WTC11 (cell line): ENCODE data around the gene DHRS7. TPM values are rescaled to one million over a fixed set of nuclear protein-coding genes. Genes with fewer than 3 reads are reported as not detected.

Experiments used
- ATAC-seq: fragments of 200-7000 bp; cut with Tn5 transposase; 2 replicates; pipeline ENCODE4 v1.10.0; 2021; ENCODE audit warnings: mild to moderate bottlenecking, moderate library complexity
- CTCF ChIA-PET: fragments of 300-600 bp; sonication (Branson Sonifier 250); formaldehyde crosslinking; loops from one replicate; lab custom pipeline; 2021; ENCODE audit warnings: antibody characterized with exemption; lab: Charles Lee
- POLR2A ChIA-PET: fragments of 350-600 bp; sonication (Branson Sonifier 250); formaldehyde crosslinking; loops from one replicate; lab custom pipeline; 2021; ENCODE audit warnings: antibody characterized with exemption; lab: Charles Lee
- DNase-seq: peaks from one replicate; pipeline ENCODE4 v3.0.0; 2021; ENCODE audit warnings: low spot score
- H3K27ac Mint-ChIP-seq: 2 replicates; pipeline ENCODE4 v1.8.0; 2021; ENCODE audit warnings: mixed read lengths
- H3K27me3 Mint-ChIP-seq: 2 replicates; pipeline ENCODE4 v1.8.0; 2021; ENCODE audit warnings: low read depth, mild to moderate bottlenecking, moderate library complexity, mixed read lengths
- H3K36me3 Mint-ChIP-seq: 2 replicates; pipeline ENCODE4 v1.8.0; 2021; ENCODE audit warnings: mixed read lengths
- H3K4me1 Mint-ChIP-seq: 2 replicates; pipeline ENCODE4 v1.8.0; 2022; ENCODE audit warnings: mixed read lengths
- H3K4me3 Mint-ChIP-seq: 2 replicates; pipeline ENCODE4 v1.8.0; 2021; ENCODE audit warnings: mild to moderate bottlenecking, moderate library complexity, mixed read lengths
- H3K9me3 Mint-ChIP-seq: 2 replicates; pipeline ENCODE4 v1.8.0; 2021; ENCODE audit warnings: mixed read lengths
- FOXJ3 ChIP-seq: sonication (generic); formaldehyde crosslinking; IDR thresholded peaks from 2 replicates; pipeline ENCODE4 v1.9.0; 2021; ENCODE audit warnings: missing genetic modification reagents, mild to moderate bottlenecking, borderline replicate concordance
- FOXK1 ChIP-seq: sonication (generic); formaldehyde crosslinking; IDR thresholded peaks from 2 replicates; pipeline ENCODE4 v1.8.0; 2022; ENCODE audit warnings: mild to moderate bottlenecking, moderate library complexity, missing genetic modification reagents
- FOXP1 ChIP-seq: sonication (generic); formaldehyde crosslinking; IDR thresholded peaks from 2 replicates; pipeline ENCODE4 v1.8.0; 2022; ENCODE audit warnings: missing genetic modification reagents, mild to moderate bottlenecking, moderate library complexity, borderline replicate concordance
- HMGA2 ChIP-seq: fragments of 250-450 bp; sonication (Bioruptor Pico); IDR thresholded peaks from 2 replicates; pipeline ENCODE4 v1.4.0; 2021; ENCODE audit warnings: mild to moderate bottlenecking, moderate library complexity
- NFYB ChIP-seq: sonication (generic); formaldehyde crosslinking; conservative IDR thresholded peaks from 2 replicates; pipeline ENCODE4 v1.8.0; 2022; ENCODE audit warnings: low read depth, missing genetic modification reagents
- NR3C1 ChIP-seq: sonication (generic); formaldehyde crosslinking; conservative IDR thresholded peaks from 2 replicates; pipeline ENCODE4 v1.8.1; 2023; ENCODE audit warnings: low read depth, mild to moderate bottlenecking, missing genetic modification reagents
- SOX15 ChIP-seq: fragments of 250-450 bp; sonication (Bioruptor Pico); IDR thresholded peaks from 2 replicates; pipeline ENCODE4 v1.9.0; 2021; ENCODE audit warnings: mild to moderate bottlenecking
- ZNF396 ChIP-seq: fragments of 250-450 bp; sonication (Bioruptor Pico); IDR thresholded peaks from 2 replicates; pipeline ENCODE4 v1.8.0; 2021; ENCODE audit warnings: mild to moderate bottlenecking, moderate library complexity, borderline replicate concordance
- total RNA-seq: library from RNA; stranded (reverse); gene quantifications from 3 replicates; pipeline ENCODE4 v1.2.3, GENCODE V29; 2021
- TF ChIP-seq, protein P1 (sequence below): sonication (generic); formaldehyde crosslinking; IDR thresholded peaks from 2 replicates; pipeline ENCODE4 v1.8.0; 2022; ENCODE audit warnings: missing genetic modification reagents
- TF ChIP-seq, protein P2 (sequence below): fragments of 200-600 bp; IDR thresholded peaks from 2 replicates; pipeline ENCODE4 v1.8.0; 2022; ENCODE audit warnings: antibody characterized with exemption
- TF ChIP-seq, protein P3 (sequence below): sonication (generic); formaldehyde crosslinking; IDR thresholded peaks from 2 replicates; pipeline ENCODE4 v1.8.0; 2022; ENCODE audit warnings: mild to moderate bottlenecking, missing genetic modification reagents

The DHRS7 gene
- total RNA-seq, 1 experiment from 2014 or later = 39.9 TPM

DNA sequence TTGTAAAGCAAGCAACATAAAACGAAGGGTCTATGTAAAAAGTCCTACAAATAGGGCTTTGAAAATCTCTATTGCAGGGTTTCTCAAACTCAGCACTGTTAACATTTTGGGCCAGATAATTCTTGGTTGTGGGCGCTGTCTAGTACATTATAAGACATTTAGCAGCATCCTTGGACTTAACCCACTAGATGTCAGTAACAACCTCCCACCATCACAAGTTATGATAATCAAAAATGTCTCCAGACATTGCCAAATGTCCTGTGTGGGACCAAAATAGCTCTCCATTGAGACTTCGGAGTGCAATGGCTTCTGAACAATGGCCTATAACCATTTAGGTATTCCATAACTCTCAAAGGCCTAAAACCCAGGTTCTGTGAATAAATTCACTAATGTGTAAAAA lies 22.9 kb upstream of the DHRS7 start:
- Mint-ChIP-seq H3K36me3 (no peaks in the 10 kb centered on the region), H3K4me3 (no peak overlapping the region), H3K4me1 (peaks cover 14% of the 10 kb centered on the region), H3K9me3 (no peaks in the 10 kb centered on the region), H3K27me3 (no peaks in the 10 kb centered on the region), H3K27ac (no peak overlapping the region)
- DNase-seq (no peak), ATAC-seq (no peak)
- ChIA-PET CTCF (interaction anchor here (0.6 to 0.8 kb wide), 2 partner anchors 26 to 132 kb away, joined by 3 to 4 read pairs; no protein-coding TSS in a partner anchor), POLR2A (no interaction called here)
- TF ChIP-seq NFYB (CRISPR knock-in tag) = no peak

DNA sequence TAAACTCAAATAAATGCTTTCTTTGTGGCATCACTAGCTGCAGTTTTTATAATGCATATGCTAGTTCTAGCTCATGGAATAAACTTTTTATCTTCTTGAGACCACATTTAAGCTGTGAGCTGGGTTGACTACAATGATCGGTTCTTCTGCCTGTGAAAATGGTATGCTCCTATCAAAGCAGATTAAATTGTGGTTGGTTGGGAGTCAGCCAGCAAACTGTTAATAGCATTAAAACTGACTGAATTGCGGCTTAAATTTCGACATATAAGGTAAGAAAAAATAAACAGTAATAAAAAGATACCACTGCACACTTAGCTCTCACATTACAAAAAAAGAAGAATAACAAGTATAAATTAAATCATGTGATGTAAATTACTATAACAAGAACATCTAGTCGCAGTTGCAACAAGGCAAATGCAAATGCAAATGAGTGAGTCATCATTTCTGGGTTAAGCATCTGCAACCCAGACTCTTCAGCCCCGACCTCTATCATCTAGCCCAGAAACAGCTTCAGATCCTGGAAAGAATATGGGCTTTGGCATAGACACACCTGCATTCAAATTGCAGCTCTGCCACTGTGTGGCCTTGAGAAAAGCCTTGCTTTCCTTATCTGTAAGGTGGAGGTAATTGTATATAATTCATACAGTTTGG lies 19.8 kb upstream of the DHRS7 start:
- H3K36me3 Mint-ChIP-seq = no peaks in the 10 kb centered on the region
- TF ChIP-seq ZNF396 = no peak
- TF ChIP-seq, protein P1, sequence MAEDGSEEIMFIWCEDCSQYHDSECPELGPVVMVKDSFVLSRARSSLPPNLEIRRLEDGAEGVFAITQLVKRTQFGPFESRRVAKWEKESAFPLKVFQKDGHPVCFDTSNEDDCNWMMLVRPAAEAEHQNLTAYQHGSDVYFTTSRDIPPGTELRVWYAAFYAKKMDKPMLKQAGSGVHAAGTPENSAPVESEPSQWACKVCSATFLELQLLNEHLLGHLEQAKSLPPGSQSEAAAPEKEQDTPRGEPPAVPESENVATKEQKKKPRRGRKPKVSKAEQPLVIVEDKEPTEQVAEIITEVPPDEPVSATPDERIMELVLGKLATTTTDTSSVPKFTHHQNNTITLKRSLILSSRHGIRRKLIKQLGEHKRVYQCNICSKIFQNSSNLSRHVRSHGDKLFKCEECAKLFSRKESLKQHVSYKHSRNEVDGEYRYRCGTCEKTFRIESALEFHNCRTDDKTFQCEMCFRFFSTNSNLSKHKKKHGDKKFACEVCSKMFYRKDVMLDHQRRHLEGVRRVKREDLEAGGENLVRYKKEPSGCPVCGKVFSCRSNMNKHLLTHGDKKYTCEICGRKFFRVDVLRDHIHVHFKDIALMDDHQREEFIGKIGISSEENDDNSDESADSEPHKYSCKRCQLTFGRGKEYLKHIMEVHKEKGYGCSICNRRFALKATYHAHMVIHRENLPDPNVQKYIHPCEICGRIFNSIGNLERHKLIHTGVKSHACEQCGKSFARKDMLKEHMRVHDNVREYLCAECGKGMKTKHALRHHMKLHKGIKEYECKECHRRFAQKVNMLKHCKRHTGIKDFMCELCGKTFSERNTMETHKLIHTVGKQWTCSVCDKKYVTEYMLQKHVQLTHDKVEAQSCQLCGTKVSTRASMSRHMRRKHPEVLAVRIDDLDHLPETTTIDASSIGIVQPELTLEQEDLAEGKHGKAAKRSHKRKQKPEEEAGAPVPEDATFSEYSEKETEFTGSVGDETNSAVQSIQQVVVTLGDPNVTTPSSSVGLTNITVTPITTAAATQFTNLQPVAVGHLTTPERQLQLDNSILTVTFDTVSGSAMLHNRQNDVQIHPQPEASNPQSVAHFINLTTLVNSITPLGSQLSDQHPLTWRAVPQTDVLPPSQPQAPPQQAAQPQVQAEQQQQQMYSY (CRISPR knock-in tag) = no peak
- TF ChIP-seq FOXK1 = no peak
- no peak for TF ChIP-seq SOX15 (CRISPR knock-in tag)
- no peak for TF ChIP-seq FOXP1 (CRISPR knock-in tag)
- TF ChIP-seq, all 79 proteins: peak for 0
- POLR2A ChIA-PET = no interaction called here
- ATAC-seq (no peak), DNase-seq (no peak)
- peaks cover 14% of the 10 kb centered on the region for H3K4me1 Mint-ChIP-seq
- H3K4me3 Mint-ChIP-seq = no peak overlapping the region
- CTCF ChIA-PET = interaction anchor here (0.9 to 4.4 kb wide), 12 partner anchors 10 to 678 kb away, joined by 3 to 28 read pairs (median 6); partner anchors contain the start of gene DHRS7
- no peaks in the 10 kb centered on the region for H3K9me3 Mint-ChIP-seq
- H3K27me3 Mint-ChIP-seq = no peaks in the 10 kb centered on the region
- no peak overlapping the region for H3K27ac Mint-ChIP-seq

DNA sequence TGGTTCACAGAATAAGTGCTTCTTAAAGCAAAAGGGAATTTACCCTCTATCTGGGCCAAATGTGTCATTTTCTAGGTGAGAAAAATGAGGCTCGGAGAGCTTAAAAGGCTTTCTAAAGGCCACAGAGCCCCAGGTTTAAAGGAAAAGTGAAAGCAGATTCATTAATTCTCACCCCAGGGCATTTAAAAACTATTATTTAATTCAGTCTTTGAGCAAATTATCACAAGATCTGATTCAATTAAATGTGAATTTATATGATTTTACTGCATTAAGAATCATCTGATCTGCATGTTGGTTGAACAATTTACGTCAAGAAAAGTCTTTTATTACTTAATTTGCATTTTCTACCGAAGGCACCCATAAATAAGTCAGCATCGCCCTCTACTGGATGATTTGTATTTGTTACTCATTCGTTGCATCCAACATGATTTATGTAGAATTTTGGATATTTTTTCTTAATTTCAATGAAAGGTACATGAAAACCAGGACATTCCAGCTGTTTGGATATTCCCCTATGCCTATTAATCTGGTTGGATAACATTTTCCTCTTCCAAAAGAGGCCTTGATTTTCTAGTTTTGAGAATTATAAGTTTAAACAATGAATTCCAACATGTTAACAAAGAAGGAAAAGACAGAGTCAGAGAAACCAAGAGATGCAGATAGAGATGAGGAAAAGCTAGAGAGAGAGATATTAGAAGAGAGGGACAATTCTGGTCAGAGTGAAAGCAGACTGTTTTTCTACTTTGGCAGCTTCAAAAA lies 19.1 kb upstream of the DHRS7 start:
- H3K27ac Mint-ChIP-seq = no peak overlapping the region
- DNase-seq = no peak
- TF ChIP-seq, protein P2, sequence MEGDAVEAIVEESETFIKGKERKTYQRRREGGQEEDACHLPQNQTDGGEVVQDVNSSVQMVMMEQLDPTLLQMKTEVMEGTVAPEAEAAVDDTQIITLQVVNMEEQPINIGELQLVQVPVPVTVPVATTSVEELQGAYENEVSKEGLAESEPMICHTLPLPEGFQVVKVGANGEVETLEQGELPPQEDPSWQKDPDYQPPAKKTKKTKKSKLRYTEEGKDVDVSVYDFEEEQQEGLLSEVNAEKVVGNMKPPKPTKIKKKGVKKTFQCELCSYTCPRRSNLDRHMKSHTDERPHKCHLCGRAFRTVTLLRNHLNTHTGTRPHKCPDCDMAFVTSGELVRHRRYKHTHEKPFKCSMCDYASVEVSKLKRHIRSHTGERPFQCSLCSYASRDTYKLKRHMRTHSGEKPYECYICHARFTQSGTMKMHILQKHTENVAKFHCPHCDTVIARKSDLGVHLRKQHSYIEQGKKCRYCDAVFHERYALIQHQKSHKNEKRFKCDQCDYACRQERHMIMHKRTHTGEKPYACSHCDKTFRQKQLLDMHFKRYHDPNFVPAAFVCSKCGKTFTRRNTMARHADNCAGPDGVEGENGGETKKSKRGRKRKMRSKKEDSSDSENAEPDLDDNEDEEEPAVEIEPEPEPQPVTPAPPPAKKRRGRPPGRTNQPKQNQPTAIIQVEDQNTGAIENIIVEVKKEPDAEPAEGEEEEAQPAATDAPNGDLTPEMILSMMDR = peak; percentile 50
- no peak for TF ChIP-seq NR3C1 (CRISPR knock-in tag)
- no peaks in the 10 kb centered on the region for H3K36me3 Mint-ChIP-seq
- H3K4me1 Mint-ChIP-seq = peaks cover 14% of the 10 kb centered on the region
- H3K9me3 Mint-ChIP-seq = no peaks in the 10 kb centered on the region
- H3K4me3 Mint-ChIP-seq = peak overlapping the region; percentile 44
- ChIA-PET CTCF (interaction anchor here (0.6 to 4.4 kb wide), 21 partner anchors 10 to 677 kb away, joined by 3 to 28 read pairs (median 4); partner anchors contain the start of genes CCDC175 and DHRS7), POLR2A (no interaction called here)
- no peaks in the 10 kb centered on the region for H3K27me3 Mint-ChIP-seq
- no peak for ATAC-seq

DNA sequence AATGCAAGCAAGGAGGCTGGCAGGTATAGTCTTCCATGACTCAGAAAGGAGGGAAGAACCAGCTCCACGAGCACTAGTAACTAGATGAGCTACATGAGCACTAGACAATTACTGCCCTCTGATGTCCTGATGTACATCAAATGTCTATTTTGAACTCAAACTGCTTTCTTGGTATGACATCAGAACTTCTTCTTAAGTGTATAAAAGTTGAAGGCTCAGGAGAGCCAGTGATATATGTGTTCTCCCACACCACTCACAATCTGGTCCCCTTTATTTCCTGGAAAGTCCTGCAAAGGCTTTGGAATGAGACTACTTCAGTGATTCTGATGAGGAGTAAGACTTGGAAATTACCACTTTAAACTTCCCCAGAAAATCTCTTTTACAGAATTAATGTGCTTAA lies 18.5 kb upstream of the DHRS7 start:
- Mint-ChIP-seq H3K4me1 (peaks cover 14% of the 10 kb centered on the region), H3K4me3 (peak overlapping the region; percentile 24; the same call in 1 of the 2 replicates), H3K27me3 (no peaks in the 10 kb centered on the region), H3K27ac (no peak overlapping the region), H3K9me3 (peaks cover 4% of the 10 kb centered on the region; the same call in 1 of the 2 replicates)
- POLR2A ChIA-PET = no interaction called here
- ATAC-seq (no peak), DNase-seq (no peak)
- TF ChIP-seq, protein P3, sequence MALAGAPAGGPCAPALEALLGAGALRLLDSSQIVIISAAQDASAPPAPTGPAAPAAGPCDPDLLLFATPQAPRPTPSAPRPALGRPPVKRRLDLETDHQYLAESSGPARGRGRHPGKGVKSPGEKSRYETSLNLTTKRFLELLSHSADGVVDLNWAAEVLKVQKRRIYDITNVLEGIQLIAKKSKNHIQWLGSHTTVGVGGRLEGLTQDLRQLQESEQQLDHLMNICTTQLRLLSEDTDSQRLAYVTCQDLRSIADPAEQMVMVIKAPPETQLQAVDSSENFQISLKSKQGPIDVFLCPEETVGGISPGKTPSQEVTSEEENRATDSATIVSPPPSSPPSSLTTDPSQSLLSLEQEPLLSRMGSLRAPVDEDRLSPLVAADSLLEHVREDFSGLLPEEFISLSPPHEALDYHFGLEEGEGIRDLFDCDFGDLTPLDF = no peak
- TF ChIP-seq FOXJ3 (no peak), HMGA2 (CRISPR knock-in tag) (no peak)
- TF ChIP-seq, all 79 proteins: peak for 0
- no peaks in the 10 kb centered on the region for H3K36me3 Mint-ChIP-seq
- CTCF ChIA-PET = interaction anchor here (0.6 to 4.4 kb wide), 16 partner anchors 9 to 676 kb away, joined by 3 to 28 read pairs (median 4); partner anchors contain the start of genes CCDC175 and DHRS7
